Panc1 (cell line): Measurements from ENCODE around the gene MED14. TPM values are rescaled to one million over a fixed set of nuclear protein-coding genes. Genes with fewer than 3 reads are reported as not detected.

ENCODE experiments used
- ATAC-seq: fragments of 200-7000 bp; cut with Tn5 transposase; 2 replicates; pipeline ENCODE4 v1.9.1; 2020; ENCODE audit warnings: mild to moderate bottlenecking, moderate library complexity
- BruUV-seq: library from RNA; stranded (reverse); fragments of 400-500 nt; replicated peaks from 2 replicates; lab custom pipeline; 2021; lab: Mats Ljungman, UMichigan
- CTCF ChIA-PET: fragments of 300-600 bp; sonication (Branson Sonifier 250); formaldehyde crosslinking; loops from one replicate; lab custom pipeline; 2022; ENCODE audit warnings: antibody characterized with exemption; lab: Charles Lee
- POLR2A ChIA-PET: fragments of 300-600 bp; sonication (Branson Sonifier 250); formaldehyde crosslinking; loops from one replicate; lab custom pipeline; 2022; ENCODE audit warnings: antibody characterized with exemption; lab: Charles Lee
- DNase-seq: peaks from one replicate; pipeline ENCODE4 v3.0.0-alpha.2; 2010; ENCODE audit warnings: low read depth, low spot score
- H3K27ac ChIP-seq: 2 replicates; pipeline ENCODE4 v1.5.1; 2011; ENCODE audit warnings: mild to moderate bottlenecking, low read length, inconsistent platforms
- H3K27me3 ChIP-seq: fragments of 200-500 bp; sonication (Bioruptor generic); 2 replicates; pipeline ENCODE4 v1.6.0; 2014; ENCODE audit warnings: low read length, inconsistent platforms; ENCODE audit not compliant: control insufficient read depth, insufficient read depth
- H3K36me3 ChIP-seq: fragments of 200-500 bp; sonication (Bioruptor generic); 2 replicates; pipeline ENCODE4 v1.5.1; 2014; ENCODE audit warnings: inconsistent platforms, mild to moderate bottlenecking, low read length, moderate library complexity; ENCODE audit not compliant: control insufficient read depth, insufficient read depth
- H3K4me1 ChIP-seq: 2 replicates; pipeline ENCODE4 v1.5.1; 2011; ENCODE audit warnings: inconsistent platforms, mild to moderate bottlenecking, low read length, moderate library complexity; ENCODE audit not compliant: control insufficient read depth, insufficient read depth
- H3K4me3 ChIP-seq, 2 experiments: 2 replicates each; pipeline ENCODE4 v1.5.1; 2011 to 2012; ENCODE audit warnings: low read depth in 2 of 2, low read length in 2 of 2, mild to moderate bottlenecking in 2 of 2, inconsistent platforms in 1 of 2, moderate library complexity in 1 of 2
- H3K9me3 ChIP-seq: fragments of 200-500 bp; sonication (Bioruptor generic); 2 replicates; pipeline ENCODE4 v1.5.1; 2014; ENCODE audit warnings: low read depth, mild to moderate bottlenecking, inconsistent platforms, low read length, moderate library complexity; ENCODE audit not compliant: control insufficient read depth, insufficient read depth
- CTCF ChIP-seq: fragments of 450-650 bp; IDR thresholded peaks from 2 replicates; pipeline ENCODE4 v1.5.1; 2017; ENCODE audit warnings: mild to moderate bottlenecking
- POLR2AphosphoS5 ChIP-seq: IDR thresholded peaks from 2 replicates; pipeline ENCODE4 v1.6.1; 2012; ENCODE audit warnings: mild to moderate bottlenecking, low read depth, low read length, moderate library complexity
- REST ChIP-seq, 2 experiments: IDR thresholded peaks; 2 replicates each; pipeline ENCODE4 v1.6.1; 2011 to 2012; ENCODE audit warnings: low read depth in 2 of 2, control low read depth in 1 of 2, low read length in 1 of 2, mild to moderate bottlenecking in 1 of 2, moderate library complexity in 1 of 2; ENCODE audit not compliant: insufficient read depth in 1 of 2
- SIN3A ChIP-seq: IDR thresholded peaks from 2 replicates; pipeline ENCODE4 v1.6.1; 2012; ENCODE audit warnings: low read depth, mild to moderate bottlenecking, low read length, moderate library complexity, borderline replicate concordance; ENCODE audit not compliant: insufficient read depth
- TCF7L2 ChIP-seq: IDR thresholded peaks from 2 replicates; pipeline ENCODE4 v1.6.1; 2011; ENCODE audit warnings: mild to moderate bottlenecking, low read depth, low read length, inconsistent platforms
- in situ Hi-C: cut with HindIII; loops from 2 replicates; pipeline ENCODE4 v1.10.0; 2016; ENCODE audit warnings: low sequenced_read_pairs, low pct_unique_long_range_greater_than_20kb
- intact Hi-C: fragments of 100-400 bp; cut with micrococcal nuclease; formaldehyde crosslinking; loops from one replicate; pipeline ENCODE4 v1.10.0; 2022; ENCODE audit not compliant: unreplicated experiment
- total RNA-seq: library from RNA; stranded (reverse); gene quantifications from one replicate; pipeline ENCODE4 v1.2.1, GENCODE V29; 2021; ENCODE audit not compliant: unreplicated experiment

The MED14 gene
- total RNA-seq, 1 experiment from 2014 or later, result 45.4 TPM

- ChIA-PET CTCF (no interaction called here), POLR2A (no interaction called here)
- Histone ChIP-seq H3K9me3 (no peaks in the 10 kb centered on the region), H3K4me3 (no peak overlapping the region), H3K27ac (no peak overlapping the region), H3K27me3 (no peaks in the 10 kb centered on the region), H3K36me3 (no peaks in the 10 kb centered on the region; the same call in 1 of the 2 replicates), H3K4me1 (no peaks in the 10 kb centered on the region)
- intact Hi-C loops (no loop called here), in situ Hi-C loops (no loop called here)
- no peak for ATAC-seq
- TF ChIP-seq CTCF, result peak; percentile 25; the same call in 1 of the 2 replicates
- TF ChIP-seq POLR2AphosphoS5, result no peak
- no peak for TF ChIP-seq SIN3A
- no peak for TF ChIP-seq TCF7L2
- no peak for DNase-seq
- BruUV-seq, result no TSS peak
Measured at GRCh38 chrX:40663880-40664630, 71.3 kb downstream of the MED14 start.

- ChIA-PET POLR2A (no interaction called here), CTCF (no interaction called here)
- BruUV-seq, result no TSS peak
- TF ChIP-seq SIN3A (no peak), REST (IDR thresholded peaks at IDR 0.05; ENCODE audit: insufficient read depth in 1 of 2, low read depth in 2 of 2, low read length in 1 of 2) (no peak), POLR2AphosphoS5 (no peak), TCF7L2 (no peak), CTCF (no peak)
- intact Hi-C loops, result no loop called here
- in situ Hi-C loops, result no loop called here
- Histone ChIP-seq H3K9me3 (no peaks in the 10 kb centered on the region), H3K4me3 (no peak overlapping the region), H3K27me3 (no peaks in the 10 kb centered on the region), H3K36me3 (no peaks in the 10 kb centered on the region; the same call in 1 of the 2 replicates), H3K27ac (no peak overlapping the region), H3K4me1 (no peaks in the 10 kb centered on the region)
- DNase-seq (no peak), ATAC-seq (no peak)
Measured at GRCh38 chrX:40663078-40663740, 72.1 kb downstream of the MED14 start.
